ENCODE data around the gene LUM. TPM values are rescaled to one million over a fixed set of nuclear protein-coding genes. Genes with fewer than 3 reads are reported as not detected.

LUM gene
- total RNA-seq, 1 donor from 2014 or later: 481 TPM

DNA sequence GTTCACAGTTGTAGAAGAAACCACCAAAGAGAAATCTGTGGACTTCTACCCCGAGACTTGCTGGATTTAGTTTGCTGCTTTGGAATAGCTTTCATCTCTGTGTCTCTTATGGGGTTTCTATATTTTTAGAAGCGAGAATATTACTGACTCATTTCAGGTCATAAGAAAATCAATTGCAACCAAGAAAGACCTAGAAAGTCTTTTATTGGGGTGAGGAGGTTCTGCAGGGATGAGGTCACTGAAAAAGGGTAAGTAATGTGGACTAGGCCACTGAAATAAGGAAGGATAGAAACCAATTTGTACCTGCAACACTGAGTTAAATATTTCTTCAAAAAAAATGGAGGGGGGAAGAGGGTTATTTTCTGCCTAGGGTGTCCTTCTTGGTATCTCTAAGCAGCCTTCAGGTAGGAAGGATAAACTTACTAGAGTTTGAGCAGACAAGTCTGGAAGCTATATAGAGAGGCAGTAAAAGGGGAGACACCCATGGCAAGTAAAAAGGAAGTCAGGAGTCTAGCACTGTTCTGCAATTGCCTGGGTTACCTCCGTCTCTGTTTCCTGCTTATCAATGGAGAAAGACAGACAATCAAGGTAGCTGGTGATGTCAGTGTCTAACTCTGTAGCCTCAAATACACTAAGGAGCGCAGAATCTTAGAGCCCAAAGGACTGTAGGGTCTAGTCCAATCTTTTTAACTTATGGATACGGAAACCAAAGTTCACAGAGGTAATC, 33.9 kb downstream of the LUM start:
- H3K4me3 Mint-ChIP-seq (ENCODE audit: unreplicated experiment): no peak overlapping the region
- peaks cover 27% of the 10 kb centered on the region for H3K4me1 Mint-ChIP-seq (ENCODE audit: low read depth)
- no peak overlapping the region for H3K27ac Mint-ChIP-seq (ENCODE audit: unreplicated experiment)
- TF ChIP-seq, protein P1, sequence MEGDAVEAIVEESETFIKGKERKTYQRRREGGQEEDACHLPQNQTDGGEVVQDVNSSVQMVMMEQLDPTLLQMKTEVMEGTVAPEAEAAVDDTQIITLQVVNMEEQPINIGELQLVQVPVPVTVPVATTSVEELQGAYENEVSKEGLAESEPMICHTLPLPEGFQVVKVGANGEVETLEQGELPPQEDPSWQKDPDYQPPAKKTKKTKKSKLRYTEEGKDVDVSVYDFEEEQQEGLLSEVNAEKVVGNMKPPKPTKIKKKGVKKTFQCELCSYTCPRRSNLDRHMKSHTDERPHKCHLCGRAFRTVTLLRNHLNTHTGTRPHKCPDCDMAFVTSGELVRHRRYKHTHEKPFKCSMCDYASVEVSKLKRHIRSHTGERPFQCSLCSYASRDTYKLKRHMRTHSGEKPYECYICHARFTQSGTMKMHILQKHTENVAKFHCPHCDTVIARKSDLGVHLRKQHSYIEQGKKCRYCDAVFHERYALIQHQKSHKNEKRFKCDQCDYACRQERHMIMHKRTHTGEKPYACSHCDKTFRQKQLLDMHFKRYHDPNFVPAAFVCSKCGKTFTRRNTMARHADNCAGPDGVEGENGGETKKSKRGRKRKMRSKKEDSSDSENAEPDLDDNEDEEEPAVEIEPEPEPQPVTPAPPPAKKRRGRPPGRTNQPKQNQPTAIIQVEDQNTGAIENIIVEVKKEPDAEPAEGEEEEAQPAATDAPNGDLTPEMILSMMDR (IDR thresholded peaks at IDR 0.05): no peak
- peaks cover 9% of the 10 kb centered on the region for H3K9me3 Mint-ChIP-seq (ENCODE audit: low read depth)
- H3K27me3 Mint-ChIP-seq (ENCODE audit: low read depth): no peaks in the 10 kb centered on the region
- no peak for DNase-seq (ENCODE audit: low spot score)
- no peaks in the 10 kb centered on the region for H3K36me3 Mint-ChIP-seq (ENCODE audit: low read depth)

DNA sequence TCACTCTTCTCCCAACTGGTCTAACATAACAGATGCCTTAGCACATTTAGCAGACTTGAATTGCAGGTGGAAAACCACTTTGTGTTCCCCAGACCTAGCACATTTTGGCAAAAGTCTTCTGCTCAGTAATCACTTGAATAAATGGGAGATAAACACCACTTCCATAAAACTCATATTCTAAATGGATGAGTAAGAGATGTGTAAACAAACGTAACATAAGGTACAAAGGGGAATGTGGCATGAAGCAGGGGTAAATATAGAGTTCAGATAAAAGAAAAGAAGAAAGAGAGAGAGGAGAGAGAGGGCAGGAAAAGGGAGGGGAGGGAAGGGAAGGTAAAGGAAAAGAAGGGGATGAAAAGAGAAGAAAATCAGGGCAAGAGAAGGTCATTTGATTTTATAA, 36.4 kb downstream of the LUM start:
- H3K27ac Mint-ChIP-seq (ENCODE audit: unreplicated experiment): peak overlapping the region; percentile 82

DNA sequence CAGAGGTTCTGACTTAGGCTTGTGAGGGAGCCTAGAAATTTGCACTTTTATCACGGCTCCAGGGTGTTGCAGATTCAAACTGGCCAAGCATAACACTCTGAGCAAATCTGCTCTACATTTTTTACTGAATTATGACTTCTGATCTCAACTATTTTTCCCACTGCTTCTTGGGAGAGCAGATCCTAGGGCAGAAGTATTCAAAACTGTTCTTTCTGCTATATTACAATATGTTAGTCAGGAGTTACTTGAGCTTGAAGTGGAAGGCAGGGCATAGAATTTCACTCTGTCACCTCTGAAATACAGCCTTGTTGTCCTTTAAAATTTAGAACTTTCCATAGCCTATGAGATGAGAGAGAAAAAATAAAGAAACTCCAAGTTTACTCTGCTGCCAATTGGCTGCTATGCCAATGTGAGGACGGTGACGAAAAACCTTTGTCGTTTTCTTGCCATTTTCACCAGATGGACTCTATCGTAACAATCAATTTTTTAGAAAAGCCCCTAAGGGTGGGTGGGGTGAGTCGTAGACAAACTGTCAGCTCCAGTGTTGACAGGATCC, 37.1 kb downstream of the LUM start:
- Mint-ChIP-seq H3K9me3 (ENCODE audit: low read depth) (no peaks in the 10 kb centered on the region), H3K4me1 (ENCODE audit: low read depth) (peaks cover 27% of the 10 kb centered on the region), H3K36me3 (ENCODE audit: low read depth) (no peaks in the 10 kb centered on the region), H3K27ac (ENCODE audit: unreplicated experiment) (peak overlapping the region; percentile 82), H3K4me3 (ENCODE audit: unreplicated experiment) (no peak overlapping the region), H3K27me3 (ENCODE audit: low read depth) (no peaks in the 10 kb centered on the region)
- TF ChIP-seq, protein P1 (IDR thresholded peaks at IDR 0.05): no peak
- no peak for DNase-seq (ENCODE audit: low spot score)

More for the DNA sequence above, 36.4 kb downstream of the LUM start:
- Mint-ChIP-seq H3K4me1 (ENCODE audit: low read depth) (peaks cover 27% of the 10 kb centered on the region), H3K9me3 (ENCODE audit: low read depth) (no peaks in the 10 kb centered on the region), H3K4me3 (ENCODE audit: unreplicated experiment) (no peak overlapping the region), H3K27me3 (ENCODE audit: low read depth) (no peaks in the 10 kb centered on the region), H3K36me3 (ENCODE audit: low read depth) (no peaks in the 10 kb centered on the region)
- no peak for DNase-seq (ENCODE audit: low spot score)
- TF ChIP-seq, protein P1 (IDR thresholded peaks at IDR 0.05): no peak

DNA sequence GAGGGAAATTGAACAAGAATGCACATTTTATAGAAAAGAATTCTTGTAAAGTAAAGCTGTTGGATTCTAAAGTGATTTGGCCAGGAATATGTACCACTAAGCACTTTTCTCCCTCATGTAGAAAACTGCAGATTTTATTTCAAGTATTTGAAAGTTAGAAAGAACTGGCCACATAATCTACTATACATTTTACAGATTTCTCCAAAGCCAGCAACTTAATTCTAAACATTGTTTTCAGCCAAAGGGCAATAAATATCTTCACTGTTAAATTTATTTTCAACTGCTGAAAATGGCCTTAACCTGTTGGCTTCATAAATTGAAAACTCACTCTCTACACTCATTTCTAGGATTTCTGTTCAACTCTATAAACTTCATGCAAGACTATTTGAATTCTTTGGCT, 37.9 kb downstream of the LUM start:
- H3K36me3 Mint-ChIP-seq (ENCODE audit: low read depth): no peaks in the 10 kb centered on the region
- no peak for DNase-seq (ENCODE audit: low spot score)
- H3K4me1 Mint-ChIP-seq (ENCODE audit: low read depth): peaks cover 27% of the 10 kb centered on the region
- H3K27ac Mint-ChIP-seq (ENCODE audit: unreplicated experiment): peak overlapping the region; percentile 82
- no peaks in the 10 kb centered on the region for H3K27me3 Mint-ChIP-seq (ENCODE audit: low read depth)
- H3K4me3 Mint-ChIP-seq (ENCODE audit: unreplicated experiment): no peak overlapping the region
- no peaks in the 10 kb centered on the region for H3K9me3 Mint-ChIP-seq (ENCODE audit: low read depth)
- TF ChIP-seq, protein P1 (IDR thresholded peaks at IDR 0.05): no peak

DNA sequence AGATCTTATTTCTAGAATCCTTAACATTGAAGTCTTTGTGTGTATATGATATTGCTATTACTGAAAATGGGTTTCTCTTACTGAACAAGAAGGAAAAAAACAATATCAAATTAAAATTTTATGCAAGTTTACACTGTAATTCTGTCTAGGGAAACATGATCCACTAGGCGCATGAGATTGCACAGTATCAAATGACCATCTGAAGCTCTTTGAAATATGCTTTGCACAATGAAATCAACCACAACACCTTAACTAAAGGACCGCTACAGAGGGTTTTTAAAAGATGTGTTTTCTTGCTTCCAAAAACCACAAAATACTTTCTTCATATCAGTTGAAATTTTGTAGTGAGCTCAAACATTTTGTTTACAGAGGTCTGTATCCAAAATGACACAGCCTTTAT, 38.4 kb downstream of the LUM start:
- Mint-ChIP-seq H3K27me3 (ENCODE audit: low read depth) (no peaks in the 10 kb centered on the region), H3K36me3 (ENCODE audit: low read depth) (no peaks in the 10 kb centered on the region), H3K4me1 (ENCODE audit: low read depth) (peaks cover 27% of the 10 kb centered on the region), H3K4me3 (ENCODE audit: unreplicated experiment) (no peak overlapping the region), H3K27ac (ENCODE audit: unreplicated experiment) (no peak overlapping the region), H3K9me3 (ENCODE audit: low read depth) (no peaks in the 10 kb centered on the region)
- DNase-seq (ENCODE audit: low spot score): no peak
- TF ChIP-seq, protein P1 (IDR thresholded peaks at IDR 0.05): no peak
